Erythroblast (primary cell): Measurements from ENCODE around the gene SPTLC2.

Experiments
- GATA1 ChIP-seq: IDR thresholded peaks from 2 replicates; pipeline ENCODE4 v1.6.1; 2011; ENCODE audit warnings: low read depth, mild to moderate bottlenecking, control low read depth, low read length, moderate library complexity
- POLR2A ChIP-seq: IDR thresholded peaks from 2 replicates; pipeline ENCODE4 v1.6.1; 2011; ENCODE audit warnings: mild to moderate bottlenecking, low read length

- TF ChIP-seq POLR2A = no peak
- TF ChIP-seq GATA1 = no peak
Observed at GRCh38 chr14:77498120-77498979, 118.1 kb downstream of the SPTLC2 start, which contains the start of gene ISM2.
